ENCODE measurements around the gene TMCC2.
"Not testable (repeated sequence)": the region's sequence is repeated elsewhere in the genome, so short reads cannot be mapped to it uniquely, and the experiment has no call there.

Gene TMCC2

GRCh38 chr1:205283270-205284147 lies 55.8 kb downstream of the TMCC2 start:
- no peak for DNase-seq
- no peak for TF ChIP-seq GATA1 (IDR thresholded peaks at IDR 0.05; ENCODE audit: low read depth, low read length)
- no peak for TF ChIP-seq POLR2A (IDR thresholded peaks at IDR 0.05; ENCODE audit: low read length)

GRCh38 chr1:205284420-205285144 lies 56.8 kb downstream of the TMCC2 start:
- no peak for TF ChIP-seq GATA1 (IDR thresholded peaks at IDR 0.05; ENCODE audit: low read depth, low read length)
- TF ChIP-seq POLR2A (IDR thresholded peaks at IDR 0.05; ENCODE audit: low read length): no peak
- DNase-seq: peak; percentile 21 to 28

GRCh38 chr1:205285381-205286101 lies 57.8 kb downstream of the TMCC2 start:
- no peak for DNase-seq
- TF ChIP-seq POLR2A (IDR thresholded peaks at IDR 0.05; ENCODE audit: low read length) (no peak), GATA1 (IDR thresholded peaks at IDR 0.05; ENCODE audit: low read depth, low read length) (no peak)

GRCh38 chr1:205286335-205286950 lies 58.7 kb downstream of the TMCC2 start:
- no peak for DNase-seq

GRCh38 chr1:205287076-205287475 lies 59.3 kb downstream of the TMCC2 start:
- no peak for DNase-seq
- no peak for TF ChIP-seq GATA1 (IDR thresholded peaks at IDR 0.05; ENCODE audit: low read depth, low read length)
- no peak for TF ChIP-seq POLR2A (IDR thresholded peaks at IDR 0.05; ENCODE audit: low read length)

More at GRCh38 chr1:205286335-205286950, 58.7 kb downstream of the TMCC2 start:
- TF ChIP-seq POLR2A (IDR thresholded peaks at IDR 0.05; ENCODE audit: low read length) (no peak), GATA1 (IDR thresholded peaks at IDR 0.05; ENCODE audit: low read depth, low read length) (no peak)

- no peak for DNase-seq
- TF ChIP-seq POLR2A (IDR thresholded peaks at IDR 0.05; ENCODE audit: low read length) (no peak), GATA1 (IDR thresholded peaks at IDR 0.05; ENCODE audit: low read depth, low read length) (no peak)
Measured at GRCh38 chr1:205287767-205288559, 60.2 kb downstream of the TMCC2 start.

GRCh38 chr1:205291596-205291995 lies 63.9 kb downstream of the TMCC2 start:
- no peak for TF ChIP-seq POLR2A (IDR thresholded peaks at IDR 0.05; ENCODE audit: low read length)
- no peak for TF ChIP-seq GATA1 (IDR thresholded peaks at IDR 0.05; ENCODE audit: low read depth, low read length)
- DNase-seq: no peak

GRCh38 chr1:205293350-205294074 lies 65.8 kb downstream of the TMCC2 start:
- no peak for DNase-seq
- TF ChIP-seq GATA1 (IDR thresholded peaks at IDR 0.05; ENCODE audit: low read depth, low read length): no peak
- no peak for TF ChIP-seq POLR2A (IDR thresholded peaks at IDR 0.05; ENCODE audit: low read length)

- no peak for DNase-seq
- TF ChIP-seq POLR2A (IDR thresholded peaks at IDR 0.05; ENCODE audit: low read length): no peak
- no peak for TF ChIP-seq GATA1 (IDR thresholded peaks at IDR 0.05; ENCODE audit: low read depth, low read length)
Measured at GRCh38 chr1:205294175-205294917, 66.6 kb downstream of the TMCC2 start.

- TF ChIP-seq POLR2A (IDR thresholded peaks at IDR 0.05; ENCODE audit: low read length) (no peak), GATA1 (IDR thresholded peaks at IDR 0.05; ENCODE audit: low read depth, low read length) (no peak)
- DNase-seq: no peak
Measured at GRCh38 chr1:205294934-205295333, 67.2 kb downstream of the TMCC2 start.

GRCh38 chr1:205296154-205296553 lies 68.4 kb downstream of the TMCC2 start:
- TF ChIP-seq POLR2A (IDR thresholded peaks at IDR 0.05; ENCODE audit: low read length): no peak
- no peak for TF ChIP-seq GATA1 (IDR thresholded peaks at IDR 0.05; ENCODE audit: low read depth, low read length)

GRCh38 chr1:205297546-205298177 lies 69.9 kb downstream of the TMCC2 start:
- DNase-seq: not testable (repeated sequence)

More at GRCh38 chr1:205296154-205296553, 68.4 kb downstream of the TMCC2 start:
- DNase-seq: no peak
